HG03045 (cell line): ENCODE measurements around the gene SLX9.

ENCODE experiments used
- ATAC-seq: cut with Tn5 transposase; IDR thresholded peaks from one replicate; pipeline ENCODE4 v1.9.1; 2021; ENCODE audit warnings: mild to moderate bottlenecking, moderate library complexity; ENCODE audit not compliant: unreplicated experiment

SLX9 gene

GRCh38 chr21:44943686-44944550 lies 4.1 kb downstream of the SLX9 start:
- no peak for ATAC-seq

- no peak for ATAC-seq
These were observed 4.8 kb downstream of the SLX9 start for GRCh38 chr21:44944596-44944995.

DNA sequence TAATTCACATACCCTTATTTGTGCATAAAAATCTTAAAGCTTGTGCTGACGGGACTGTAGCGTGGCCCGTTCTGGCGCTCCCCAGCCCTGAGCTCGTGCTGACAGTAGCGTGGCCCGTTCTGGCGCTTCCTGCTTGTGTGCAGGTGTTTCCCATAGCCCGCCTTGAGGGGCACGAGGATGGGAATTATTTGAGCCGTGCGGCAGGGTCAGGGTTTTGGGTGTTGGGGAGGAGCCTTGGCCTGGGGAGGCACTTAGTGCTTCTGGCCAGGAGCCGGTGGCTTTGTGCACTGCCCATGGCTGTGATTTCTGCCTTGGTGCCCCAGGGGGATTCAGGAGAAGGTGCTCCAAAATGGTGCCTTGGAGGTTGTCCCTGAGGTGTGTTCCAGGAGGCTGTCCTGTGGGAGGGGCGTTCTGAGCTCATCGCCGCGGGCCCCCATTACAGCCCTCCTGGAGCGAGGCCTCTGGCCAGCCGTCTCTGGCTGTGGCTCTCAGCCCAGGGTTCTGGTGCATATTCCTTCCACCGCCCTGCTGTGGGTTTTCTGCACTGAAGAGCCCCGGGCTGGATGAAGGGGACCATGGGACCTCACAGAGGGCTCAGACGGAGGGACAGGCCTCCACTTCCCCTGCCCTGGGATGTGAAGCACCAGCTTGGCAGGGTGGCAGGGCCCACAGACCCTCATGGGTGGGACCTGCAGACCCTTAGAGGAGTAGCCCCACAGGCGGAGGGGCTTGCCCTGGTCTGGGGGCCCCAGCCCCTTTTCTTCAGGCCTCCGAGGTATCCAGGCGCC lies 6.6 kb downstream of the SLX9 start:
- no peak for ATAC-seq

- no peak for ATAC-seq
These were observed 7.5 kb downstream of the SLX9 start for GRCh38 chr21:44947111-44947929.

GRCh38 chr21:44947930-44948331 lies 8.1 kb downstream of the SLX9 start:
- ATAC-seq, result no peak

GRCh38 chr21:44948426-44949120 lies 8.7 kb downstream of the SLX9 start:
- ATAC-seq, result no peak

DNA sequence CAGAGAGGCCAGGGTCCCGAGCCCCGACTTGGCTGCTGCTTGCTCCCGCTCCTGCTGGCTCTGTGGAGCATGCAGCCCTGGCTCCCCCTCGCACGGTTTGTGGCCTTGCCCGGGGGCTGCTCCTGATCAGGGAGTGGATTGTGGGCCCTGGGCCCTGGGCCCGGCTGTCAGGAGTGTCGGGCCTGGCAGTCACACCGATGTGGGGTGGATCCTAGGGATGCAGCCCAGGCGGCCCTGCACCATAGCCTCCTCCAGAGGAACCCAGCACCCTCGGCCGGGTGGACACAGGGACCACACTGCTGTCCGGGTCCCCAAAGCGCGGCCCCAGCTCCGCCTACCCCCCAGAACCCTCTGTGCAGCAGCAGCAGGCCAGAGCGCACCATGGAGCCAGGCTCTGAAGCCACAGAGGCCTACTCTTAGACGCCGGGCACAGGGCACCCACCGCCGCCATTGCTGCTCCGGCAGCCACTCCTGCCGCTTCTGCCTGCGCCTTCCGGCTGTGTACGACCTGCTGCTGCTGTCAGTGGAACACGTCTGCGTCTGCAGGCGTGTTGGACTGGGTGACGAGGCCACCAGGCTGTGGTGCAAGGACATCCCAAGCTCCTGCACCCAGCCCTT lies 9.4 kb downstream of the SLX9 start:
- no peak for ATAC-seq

GRCh38 chr21:44949779-44950198 lies 10.0 kb downstream of the SLX9 start:
- no peak for ATAC-seq

- ATAC-seq, result no peak
These were observed 10.5 kb downstream of the SLX9 start for GRCh38 chr21:44950351-44950750.

GRCh38 chr21:44951186-44951915 lies 11.5 kb downstream of the SLX9 start:
- no peak for ATAC-seq

DNA sequence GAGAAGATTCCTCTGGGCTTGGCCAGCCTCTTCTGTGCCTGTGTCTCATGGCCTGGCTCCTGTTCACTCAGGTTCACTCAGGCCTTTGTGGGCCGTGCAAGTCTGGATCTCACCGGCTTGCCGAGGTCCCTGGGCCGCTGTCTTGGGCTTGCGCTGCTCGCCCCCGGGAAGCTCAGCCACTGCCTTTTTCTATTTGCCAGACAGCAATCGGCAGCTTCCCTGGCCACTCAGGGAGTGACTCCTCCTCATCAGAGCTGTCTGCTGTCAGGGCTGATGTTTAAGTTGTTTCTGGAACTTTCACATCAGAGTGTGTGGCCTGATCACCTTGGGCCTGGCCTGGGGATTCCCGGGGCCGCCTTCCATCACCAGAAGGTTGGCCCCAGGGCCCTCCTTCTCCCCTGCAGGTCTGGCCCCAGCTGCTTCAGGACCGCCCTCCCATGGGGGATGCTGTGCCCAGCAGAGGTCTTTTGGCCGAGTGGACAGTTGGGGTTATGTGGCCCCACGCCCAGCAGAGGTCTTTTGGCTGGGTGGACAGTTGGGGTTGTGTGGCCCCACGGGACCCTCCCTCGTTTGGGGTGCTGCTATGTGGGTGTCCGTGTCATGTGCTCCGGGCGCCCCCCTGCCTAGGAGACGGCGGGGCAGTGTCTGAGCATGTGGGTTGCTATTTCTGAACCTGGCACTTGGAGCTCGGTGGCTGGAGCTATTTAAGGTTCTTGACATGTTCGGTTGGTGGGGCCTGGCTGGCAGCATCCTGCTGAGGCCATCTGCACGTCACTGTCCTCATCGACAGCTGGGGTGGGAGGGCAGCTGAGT lies 12.5 kb downstream of the SLX9 start:
- no peak for ATAC-seq

DNA sequence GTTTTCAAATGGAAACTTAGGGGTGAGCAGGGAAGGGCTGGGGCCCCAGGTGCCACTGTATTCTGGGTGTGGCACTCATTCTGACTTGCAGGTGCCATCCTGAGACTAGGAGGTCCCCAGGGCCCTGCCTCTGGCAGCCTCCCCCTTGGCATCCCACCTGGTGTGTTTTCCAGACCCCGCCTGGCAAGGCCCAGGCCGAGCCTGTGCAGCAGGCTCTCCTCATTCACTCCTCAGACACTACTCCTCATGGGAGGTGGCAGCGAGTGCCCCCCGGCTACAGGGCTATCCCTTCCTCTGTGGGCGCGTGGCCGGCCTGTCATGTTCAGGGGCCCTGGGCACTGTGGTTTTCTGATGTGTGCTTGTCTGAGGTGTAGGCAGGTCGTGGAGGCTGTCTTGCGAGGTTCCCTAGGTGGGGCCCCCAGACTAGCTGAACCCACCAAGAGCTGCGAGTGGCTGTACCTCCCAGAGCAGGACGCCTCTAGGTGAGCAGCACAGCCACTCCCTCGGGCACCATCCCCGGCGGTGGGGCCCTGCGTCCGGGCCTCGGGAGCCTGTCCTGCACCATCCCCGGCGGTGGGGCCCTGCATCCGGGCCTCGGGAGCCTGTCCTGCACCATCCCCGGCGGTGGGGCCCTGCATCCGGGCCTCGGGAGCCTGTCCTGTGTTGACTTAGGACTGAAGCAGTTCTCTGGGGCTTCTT lies 13.2 kb downstream of the SLX9 start:
- ATAC-seq, result no peak

GRCh38 chr21:44953628-44954021 lies 13.8 kb downstream of the SLX9 start:
- no peak for ATAC-seq

- no peak for ATAC-seq
These were observed 14.5 kb downstream of the SLX9 start for GRCh38 chr21:44954281-44954771.

DNA sequence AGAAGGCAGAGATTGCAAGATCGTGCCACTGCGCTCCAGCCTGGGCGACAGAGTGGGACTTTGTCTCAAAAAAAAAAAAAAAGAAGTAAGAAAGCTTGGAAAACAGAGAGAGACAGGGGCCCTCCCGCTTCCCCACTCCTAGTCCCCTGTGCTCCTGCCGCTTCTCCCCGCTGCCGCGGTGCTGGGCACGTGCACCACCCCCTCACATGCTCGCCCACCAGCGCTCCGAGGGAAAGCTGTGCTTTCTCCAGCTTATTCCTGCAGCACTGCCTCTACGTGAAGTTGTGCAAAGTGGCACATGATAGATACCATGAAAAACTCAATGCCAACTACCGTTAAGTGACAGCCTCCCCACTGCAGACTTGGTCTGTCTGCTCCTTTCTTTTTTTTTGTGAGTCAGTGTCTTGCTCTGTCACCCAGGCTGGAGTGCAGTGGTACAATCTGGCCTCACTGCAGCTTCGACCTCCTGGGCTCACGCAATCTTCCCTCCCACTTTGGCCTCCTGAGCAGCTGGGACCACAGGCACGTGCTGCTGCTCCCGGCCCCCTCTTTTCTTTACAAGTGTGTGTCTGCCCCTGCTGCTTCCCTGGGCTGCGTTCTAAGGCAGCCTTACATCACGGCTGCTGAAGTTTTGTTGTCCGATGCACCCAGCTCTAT lies 15.4 kb downstream of the SLX9 start:
- no peak for ATAC-seq

DNA sequence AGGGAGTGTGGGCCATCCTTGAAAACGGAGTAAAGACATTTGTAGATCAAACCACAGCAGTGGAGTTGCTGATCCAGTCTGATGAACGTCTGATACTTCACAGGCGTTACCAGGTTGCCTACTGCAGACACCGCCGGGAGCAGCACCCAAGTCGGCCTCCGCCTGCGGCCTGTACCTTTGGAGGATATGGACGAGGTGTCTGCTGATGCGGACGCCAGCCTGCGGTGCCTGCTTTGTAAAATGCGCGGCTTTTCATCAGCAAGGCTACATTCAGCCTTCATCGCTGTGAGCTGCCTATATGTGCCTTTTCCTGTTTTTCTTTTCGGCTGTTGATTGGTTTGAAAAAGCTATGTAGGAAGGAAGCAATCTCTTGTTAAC lies 16.0 kb downstream of the SLX9 start:
- no peak for ATAC-seq

- ATAC-seq, result no peak
These were observed 16.7 kb downstream of the SLX9 start for GRCh38 chr21:44956356-44957046.
